ENCODE results near the gene ABCB8.

- TF ChIP-seq CTCF (IDR thresholded peaks at IDR 0.05) (no peak), POLR2A (IDR thresholded peaks at IDR 0.05) (no peak)
These were observed 11.7 kb downstream of the ABCB8 start for GRCh38 chr7:151039850-151040548.
